Vagina (tissue), 2 donors: Measurements from ENCODE around the gene MPRIP.

Experiments
- CTCF ChIP-seq, 3 experiments: fragments of 450-650 bp in 2 of 3; fragments of 200-600 bp in 1 of 3; sonication (generic) in 1 of 3; IDR thresholded peaks; one replicate each; pipeline ENCODE4 v1.5.1; 2017 to 2019; ENCODE audit warnings: antibody characterized with exemption in 3 of 3, mild to moderate bottlenecking in 2 of 3, moderate library complexity in 2 of 3
- POLR2A ChIP-seq, 2 donors: fragments of 450-650 bp; IDR thresholded peaks; one replicate each; pipeline ENCODE4 v1.6.1; 2017; ENCODE audit warnings: antibody characterized with exemption in 2 of 2, mild to moderate bottlenecking in 2 of 2, moderate library complexity in 2 of 2
- POLR2AphosphoS5 ChIP-seq, 2 donors: sonication (generic); formaldehyde crosslinking; IDR thresholded peaks; one replicate each; pipeline ENCODE4 v1.9.0; 2017; ENCODE audit warnings: antibody characterized with exemption in 2 of 2, mild to moderate bottlenecking in 2 of 2, low read depth in 1 of 2; ENCODE audit not compliant: insufficient read depth in 1 of 2

GRCh38 chr17:17154556-17154955 lies 112.3 kb downstream of the MPRIP start:
- TF ChIP-seq POLR2A (IDR thresholded peaks at IDR 0.05) (no peak), CTCF (IDR thresholded peaks at IDR 0.05) (no peak), POLR2AphosphoS5 (IDR thresholded peaks at IDR 0.05; ENCODE audit: insufficient read depth in 1 of 2, low read depth in 1 of 2) (no peak)
